Measurements from ENCODE around the gene PLXNA3. TPM values are rescaled to one million over a fixed set of nuclear protein-coding genes. Genes with fewer than 3 reads are reported as not detected.

Gene PLXNA3
- total and polyA plus RNA-seq, 10 of the 15 experiments (the other 5 are each of a cell fraction or from before 2014, with no cell fraction given) = 0.26 to 26.8 (median 3.4) TPM

DNA sequence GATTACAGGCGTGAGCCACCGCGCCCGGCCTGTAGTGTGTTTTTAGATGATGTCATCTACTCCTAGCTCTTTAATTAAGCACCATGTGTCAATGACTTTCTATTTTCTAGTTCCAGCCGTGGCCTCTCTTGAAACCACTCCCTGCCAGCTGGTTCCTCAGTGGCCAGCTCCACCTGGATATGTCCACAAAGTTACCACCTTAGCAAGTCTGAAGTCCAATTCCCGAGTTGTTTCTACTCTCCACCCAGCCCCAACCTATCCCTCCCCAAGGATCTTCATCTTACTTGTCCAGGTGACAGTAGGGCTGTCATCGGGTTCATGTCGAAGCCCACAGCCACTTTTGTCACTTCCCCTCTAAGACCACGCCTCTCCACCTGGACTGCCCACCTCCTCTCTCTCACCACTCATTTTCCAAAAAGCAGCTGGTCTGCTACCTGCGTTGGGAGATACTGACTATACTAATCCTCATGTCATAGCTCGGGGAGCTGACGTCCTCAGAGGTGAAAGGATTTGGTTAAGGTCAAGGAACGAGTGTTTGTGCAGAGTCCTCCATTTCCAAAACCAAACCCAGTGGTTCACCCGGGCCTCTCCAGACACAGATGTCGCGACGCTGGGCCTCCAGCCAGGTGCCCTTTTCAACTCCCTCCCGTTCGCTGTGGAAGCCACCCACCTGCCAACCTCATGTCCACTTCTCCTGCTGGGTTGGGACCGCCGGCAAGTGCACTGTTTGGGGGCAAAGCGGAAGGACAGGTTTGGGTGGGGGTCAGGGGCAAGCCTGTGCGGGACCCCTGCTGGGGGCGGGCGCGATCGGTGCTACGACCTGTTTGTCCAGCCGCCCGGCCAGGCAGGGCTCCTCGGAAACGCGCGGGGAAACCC lies 57.2 kb downstream of the PLXNA3 start:
- Histone ChIP-seq H3K9me3 (replicated peaks; ENCODE audit: control insufficient read depth, insufficient read depth, low read length) (no peaks in the 10 kb centered on the region; the same call in 2 of the 3 replicates), H3K9ac (ENCODE audit: control insufficient read depth, insufficient read depth, low read length) (peak overlapping the region; percentile 83), H3K27me3 (replicated peaks in 1 of 2; ENCODE audit: control insufficient read depth in 2 of 2, insufficient read depth in 2 of 2, low read length in 1 of 2) (no peaks in the 10 kb centered on the region), H3K79me2 (ENCODE audit: control insufficient read depth, insufficient read depth, low read length) (no peaks in the 10 kb centered on the region; the same call in none of the 2 replicates), H2AFZ (ENCODE audit: control insufficient read depth, low read depth, low read length) (peak overlapping the region; percentile 60; the same call in 1 of the 2 replicates), H3K4me2 (ENCODE audit: control insufficient read depth, insufficient read depth) (peak overlapping the region; percentile 1), H3K4me3 (peak overlapping the region; percentile 78), H3K36me3 (ENCODE audit: control insufficient read depth in 2 of 2, insufficient read depth in 2 of 2, low read length in 1 of 2) (no peaks in the 10 kb centered on the region), H3K4me1 (ENCODE audit: control insufficient read depth, insufficient read depth, low read length) (no peaks in the 10 kb centered on the region), H4K20me1 (ENCODE audit: control insufficient read depth, insufficient read depth) (no peaks in the 10 kb centered on the region), H3K27ac (ENCODE audit: control insufficient read depth, insufficient read depth) (peak overlapping the region; percentile 72)
- ATAC-seq = peak; percentile 47
- 41% methylated on average over 30 of the region's 34 CpGs for WGBS (ENCODE audit: insufficient coverage, insufficient replicate concordance, low lambda C conversion rate, missing lambda C conversion rate)
- CTCF ChIA-PET = interaction anchor here (1.1 kb wide), 1 partner anchor 18 kb away, joined by 3 read pairs; no protein-coding TSS in a partner anchor
- POLR2A ChIA-PET = interaction anchor here (0.9 to 2.4 kb wide), 4 partner anchors 16 to 117 kb away, joined by 3 to 12 read pairs (median 4); partner anchors contain the start of genes LAGE3, RPL10 and SLC10A3
- TF ChIP-seq SPI1 (IDR thresholded peaks at IDR 0.05; ENCODE audit: borderline replicate concordance, insufficient read depth, low read depth, low read length) (peak; percentile 68; the same call in 1 of the 2 replicates), NBN (IDR thresholded peaks at IDR 0.05) (0 out of 2 replicates have a peak, but pooled peaks have one; percentile 21), RELA (IDR thresholded peaks at IDR 0.05; ENCODE audit: borderline replicate concordance, partially characterized antibody) (no peak), MEF2A (IDR thresholded peaks at IDR 0.05; ENCODE audit: insufficient read depth, low read depth, low read length) (no peak), CREM (IDR thresholded peaks at IDR 0.05; ENCODE audit: low read depth) (0 out of 2 replicates have a peak, but pooled peaks have one; percentile 9), ATF7 (IDR thresholded peaks at IDR 0.05; ENCODE audit: low read depth) (peak; percentile 56; the same call in 1 of the 2 replicates), POLR2A (IDR thresholded peaks at IDR 0.05; ENCODE audit: low read depth, low read length) (peak; percentile 12)
- TF ChIP-seq, protein P1, sequence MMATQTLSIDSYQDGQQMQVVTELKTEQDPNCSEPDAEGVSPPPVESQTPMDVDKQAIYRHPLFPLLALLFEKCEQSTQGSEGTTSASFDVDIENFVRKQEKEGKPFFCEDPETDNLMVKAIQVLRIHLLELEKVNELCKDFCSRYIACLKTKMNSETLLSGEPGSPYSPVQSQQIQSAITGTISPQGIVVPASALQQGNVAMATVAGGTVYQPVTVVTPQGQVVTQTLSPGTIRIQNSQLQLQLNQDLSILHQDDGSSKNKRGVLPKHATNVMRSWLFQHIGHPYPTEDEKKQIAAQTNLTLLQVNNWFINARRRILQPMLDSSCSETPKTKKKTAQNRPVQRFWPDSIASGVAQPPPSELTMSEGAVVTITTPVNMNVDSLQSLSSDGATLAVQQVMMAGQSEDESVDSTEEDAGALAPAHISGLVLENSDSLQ (IDR thresholded peaks at IDR 0.05) = peak; percentile 33; the same call in 1 of the 2 replicates
- FAIRE-seq = peak; percentile 83
- in situ Hi-C loops (cut with MboI) (no loop called here), intact Hi-C loops (cut with micrococcal nuclease; ENCODE audit: unreplicated experiment) (loop anchor here (5.0 kb wide), 1 partner anchor 38 kb away; the partner anchor contains the start of gene LAGE3)
- RAD21 ChIA-PET (ENCODE audit: unreplicated experiment) = interaction anchor here (1.4 kb wide), 1 partner anchor 31 kb away, joined by 4 read pairs; no protein-coding TSS in a partner anchor
- SMC1A ChIA-PET (ENCODE audit: uncharacterized antibody, unreplicated experiment) = interaction anchor here (1.5 kb wide), 1 partner anchor 25 kb away, joined by 4 read pairs; the partner anchor contains the start of gene SLC10A3
- DNase-seq (ENCODE audit: low read depth, low spot score) = no peak
- TSS peak; percentile 72 for BruUV-seq (replicated peaks)
